ENCODE measurements around the gene MEGF11. TPM values are rescaled to one million over a fixed set of nuclear protein-coding genes. Genes with fewer than 3 reads are reported as not detected.
"Not testable (repeated sequence)": the region's sequence is repeated elsewhere in the genome, so short reads cannot be mapped to it uniquely, and the experiment has no call there.

Gene MEGF11
- total RNA-seq, 1 donor from 2014 or later, result not detected

DNA sequence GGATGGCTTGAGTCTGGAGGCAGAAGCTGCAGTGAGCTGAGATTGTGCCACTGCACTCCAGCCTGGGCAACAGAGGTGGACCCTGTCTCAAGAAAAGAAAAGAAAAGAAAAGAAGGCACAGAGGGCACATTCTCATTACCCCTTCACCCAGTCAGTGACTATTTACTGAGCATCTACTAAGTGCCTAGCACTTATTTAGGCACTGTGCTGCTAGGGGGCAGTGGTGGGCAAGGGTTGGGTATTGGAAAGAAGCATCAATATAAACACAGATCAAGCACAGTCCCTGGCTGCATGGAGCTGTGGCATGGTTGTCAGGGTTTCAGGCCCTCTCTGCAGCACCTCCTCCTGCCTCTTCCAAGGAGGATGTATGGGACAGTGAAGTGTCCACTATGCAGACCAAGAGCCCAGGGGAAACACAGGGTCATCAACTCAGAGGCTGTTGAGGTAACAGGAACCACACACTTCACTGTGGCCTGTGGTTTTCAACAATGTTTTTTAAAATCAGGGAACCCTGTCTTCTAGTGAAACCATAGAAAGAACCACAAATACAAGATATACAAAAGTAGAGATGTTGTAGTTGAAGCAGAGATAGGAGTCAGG is 245.8 kb downstream of the MEGF11 start:
- no peak for FAIRE-seq

DNA sequence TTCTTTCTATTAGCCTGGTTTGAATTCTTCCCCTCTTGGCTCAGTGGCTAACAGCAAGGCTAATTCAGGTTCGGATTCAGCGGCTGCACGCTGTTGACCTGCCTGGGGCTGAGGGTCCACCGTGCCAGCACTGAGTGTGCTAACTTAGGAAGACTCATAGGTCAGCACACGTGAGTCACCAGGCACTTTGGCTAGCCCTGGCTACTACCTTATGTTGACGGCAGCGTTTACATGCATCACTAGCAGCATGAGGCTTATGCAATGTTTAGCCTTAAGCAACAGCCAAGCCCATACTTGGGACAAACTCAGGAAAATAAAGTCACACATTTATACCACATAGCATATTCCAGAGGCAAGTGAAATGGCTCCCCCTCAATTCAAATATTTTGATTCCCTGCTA is 246.6 kb downstream of the MEGF11 start:
- Histone ChIP-seq H3K4me3 (ENCODE audit: low read depth, low read length) (no peak overlapping the region), H3K27me3 (ENCODE audit: control insufficient read depth, insufficient read depth, low read length) (no peaks in the 10 kb centered on the region), H3K36me3 (ENCODE audit: control insufficient read depth, insufficient read depth, low read length) (no peaks in the 10 kb centered on the region)
- DNase-seq (ENCODE audit: low read depth) (peak; percentile 69), FAIRE-seq (peak; percentile 58)
- TF ChIP-seq, protein P1, sequence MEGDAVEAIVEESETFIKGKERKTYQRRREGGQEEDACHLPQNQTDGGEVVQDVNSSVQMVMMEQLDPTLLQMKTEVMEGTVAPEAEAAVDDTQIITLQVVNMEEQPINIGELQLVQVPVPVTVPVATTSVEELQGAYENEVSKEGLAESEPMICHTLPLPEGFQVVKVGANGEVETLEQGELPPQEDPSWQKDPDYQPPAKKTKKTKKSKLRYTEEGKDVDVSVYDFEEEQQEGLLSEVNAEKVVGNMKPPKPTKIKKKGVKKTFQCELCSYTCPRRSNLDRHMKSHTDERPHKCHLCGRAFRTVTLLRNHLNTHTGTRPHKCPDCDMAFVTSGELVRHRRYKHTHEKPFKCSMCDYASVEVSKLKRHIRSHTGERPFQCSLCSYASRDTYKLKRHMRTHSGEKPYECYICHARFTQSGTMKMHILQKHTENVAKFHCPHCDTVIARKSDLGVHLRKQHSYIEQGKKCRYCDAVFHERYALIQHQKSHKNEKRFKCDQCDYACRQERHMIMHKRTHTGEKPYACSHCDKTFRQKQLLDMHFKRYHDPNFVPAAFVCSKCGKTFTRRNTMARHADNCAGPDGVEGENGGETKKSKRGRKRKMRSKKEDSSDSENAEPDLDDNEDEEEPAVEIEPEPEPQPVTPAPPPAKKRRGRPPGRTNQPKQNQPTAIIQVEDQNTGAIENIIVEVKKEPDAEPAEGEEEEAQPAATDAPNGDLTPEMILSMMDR (IDR thresholded peaks at IDR 0.05; ENCODE audit: insufficient read depth, low read length, severe bottlenecking), result no peak

More for the DNA sequence above, 245.8 kb downstream of the MEGF11 start:
- no peaks in the 10 kb centered on the region for H3K36me3 ChIP-seq (ENCODE audit: control insufficient read depth, insufficient read depth, low read length)
- TF ChIP-seq, protein P1 (IDR thresholded peaks at IDR 0.05; ENCODE audit: insufficient read depth, low read length, severe bottlenecking), result no peak
- no peak overlapping the region for H3K4me3 ChIP-seq (ENCODE audit: low read depth, low read length)
- DNase-seq (ENCODE audit: low read depth), result no peak
- no peaks in the 10 kb centered on the region for H3K27me3 ChIP-seq (ENCODE audit: control insufficient read depth, insufficient read depth, low read length)

DNA sequence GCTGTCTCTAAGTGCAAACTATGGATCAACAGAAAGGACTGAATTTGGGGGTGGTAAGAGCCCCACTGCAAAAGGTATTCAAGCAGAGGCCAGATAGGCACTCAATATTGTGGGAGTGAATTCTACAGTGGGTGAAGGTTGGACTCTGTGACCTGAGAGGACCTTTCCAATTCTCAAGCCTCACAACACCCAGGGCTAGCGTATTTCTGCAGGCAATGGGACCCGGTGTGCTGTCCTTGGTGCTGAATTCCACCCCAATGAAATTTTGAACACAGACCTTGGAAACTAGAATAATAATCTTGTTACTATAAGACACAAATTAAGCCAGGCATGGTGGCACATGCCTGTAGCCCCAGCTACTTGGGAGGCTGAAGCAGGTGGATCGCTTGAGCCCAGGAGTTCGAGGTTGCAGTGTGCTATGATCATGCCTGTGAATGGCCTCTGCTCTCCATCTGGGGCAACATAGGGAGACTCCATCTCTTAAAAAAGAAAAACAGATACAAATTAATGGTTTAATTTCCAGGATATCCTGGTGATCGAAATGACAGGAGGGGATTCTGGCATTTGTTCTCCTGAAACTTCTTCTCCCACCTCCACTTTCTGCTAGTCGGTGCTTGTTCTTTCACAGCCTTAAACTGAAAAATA is 248.8 kb downstream of the MEGF11 start:
- FAIRE-seq (no peak), DNase-seq (ENCODE audit: low read depth) (peak; percentile 13)
- H3K36me3 ChIP-seq (ENCODE audit: control insufficient read depth, insufficient read depth, low read length), result no peaks in the 10 kb centered on the region
- TF ChIP-seq, protein P1 (IDR thresholded peaks at IDR 0.05; ENCODE audit: insufficient read depth, low read length, severe bottlenecking), result no peak
- H3K27me3 ChIP-seq (ENCODE audit: control insufficient read depth, insufficient read depth, low read length), result peaks cover 2% of the 10 kb centered on the region
- H3K4me3 ChIP-seq (ENCODE audit: low read depth, low read length), result no peak overlapping the region

DNA sequence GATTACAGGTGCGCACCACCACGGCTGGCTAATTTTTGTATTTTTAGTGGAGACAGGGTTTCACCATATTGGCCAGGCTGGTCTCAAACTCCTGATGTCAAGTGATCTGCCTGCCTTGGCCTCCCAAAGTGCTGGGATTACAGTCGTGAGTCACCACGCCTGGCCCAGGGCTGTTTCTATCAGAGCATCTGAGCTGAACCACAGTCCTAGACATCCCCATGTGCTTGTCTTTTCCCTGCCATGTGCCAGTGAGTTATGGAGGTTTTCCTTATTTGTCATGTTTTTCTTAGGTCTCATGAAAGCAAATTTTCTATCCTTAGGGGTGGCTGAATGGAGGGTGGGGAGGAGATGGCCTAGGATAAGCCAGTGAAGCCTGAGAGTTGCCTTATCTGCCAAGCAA is 250.4 kb downstream of the MEGF11 start:
- H3K4me3 ChIP-seq (ENCODE audit: low read depth, low read length); DNase-seq (ENCODE audit: low read depth); H3K27me3 ChIP-seq (ENCODE audit: control insufficient read depth, insufficient read depth, low read length); H3K36me3 ChIP-seq (ENCODE audit: control insufficient read depth, insufficient read depth, low read length); FAIRE-seq: not testable (repeated sequence)

DNA sequence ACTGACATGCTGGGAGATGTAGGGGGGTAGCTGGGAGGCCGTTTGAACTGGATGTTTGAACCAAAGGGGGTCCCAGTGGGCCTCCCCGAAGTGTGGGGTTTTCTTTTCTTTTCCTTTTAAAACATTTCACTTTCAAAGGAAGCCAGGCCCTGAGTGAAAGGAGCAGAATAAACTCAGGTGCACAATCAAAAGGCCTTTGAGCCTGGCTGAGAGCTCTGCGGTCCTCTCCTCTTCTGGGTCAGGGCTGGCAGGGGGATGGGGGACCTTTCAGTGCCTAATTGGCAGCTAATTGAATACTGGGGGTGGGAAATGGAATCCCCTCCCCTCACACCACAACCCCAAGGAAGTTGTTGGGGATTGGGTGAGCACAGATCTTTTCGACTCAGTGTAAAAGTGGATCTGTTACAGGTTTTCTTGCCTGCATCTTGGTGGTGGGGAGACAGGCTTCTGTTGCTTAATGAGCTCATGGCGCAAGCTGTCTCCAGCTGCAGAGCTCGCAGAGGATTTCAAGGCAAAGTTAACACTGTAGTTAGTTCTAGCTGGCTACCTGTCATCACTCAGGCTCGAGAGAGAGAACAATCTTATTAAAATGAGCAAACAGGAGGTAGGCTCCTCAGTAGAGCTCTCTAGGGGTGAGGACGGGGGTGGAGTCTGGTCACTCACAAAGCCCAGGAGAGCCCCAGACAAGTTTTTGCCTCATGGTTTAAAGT is 251.7 kb downstream of the MEGF11 start:
- TF ChIP-seq, protein P1 (IDR thresholded peaks at IDR 0.05; ENCODE audit: insufficient read depth, low read length, severe bottlenecking), result no peak
- H3K27me3 ChIP-seq (ENCODE audit: control insufficient read depth, insufficient read depth, low read length), result peaks cover 2% of the 10 kb centered on the region
- FAIRE-seq, result no peak
- no peaks in the 10 kb centered on the region for H3K36me3 ChIP-seq (ENCODE audit: control insufficient read depth, insufficient read depth, low read length)
- no peak overlapping the region for H3K4me3 ChIP-seq (ENCODE audit: low read depth, low read length)
- no peak for DNase-seq (ENCODE audit: low read depth)

DNA sequence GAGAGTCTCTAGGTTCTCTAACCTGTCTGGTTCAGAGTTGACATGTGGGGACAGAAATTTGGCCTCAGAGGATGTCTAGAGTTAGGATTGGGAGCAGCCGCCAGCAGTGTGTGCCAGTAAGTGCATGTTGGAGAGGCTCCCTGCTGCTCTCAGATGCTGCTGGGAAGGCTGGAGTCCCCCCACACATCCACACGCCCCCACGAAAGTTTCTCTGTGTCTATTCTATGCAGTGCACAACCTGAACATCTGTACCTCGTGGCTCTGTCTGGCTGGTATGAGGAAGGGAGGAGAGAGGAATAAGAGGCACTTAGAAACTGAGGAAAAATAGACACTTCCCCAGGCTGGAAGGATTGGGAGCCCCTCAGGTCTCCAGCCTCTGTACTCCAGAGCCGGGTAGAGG is 252.5 kb downstream of the MEGF11 start:
- TF ChIP-seq, protein P1 (IDR thresholded peaks at IDR 0.05; ENCODE audit: insufficient read depth, low read length, severe bottlenecking), result no peak
- Histone ChIP-seq H3K36me3 (ENCODE audit: control insufficient read depth, insufficient read depth, low read length) (no peaks in the 10 kb centered on the region), H3K27me3 (ENCODE audit: control insufficient read depth, insufficient read depth, low read length) (peaks cover 4% of the 10 kb centered on the region), H3K4me3 (ENCODE audit: low read depth, low read length) (no peak overlapping the region)
- FAIRE-seq (no peak), DNase-seq (ENCODE audit: low read depth) (no peak)
